ENCODE results near the gene SYT7. TPM values are rescaled to one million over a fixed set of nuclear protein-coding genes. Genes with fewer than 3 reads are reported as not detected.

SYT7 gene
- total and polyA plus RNA-seq, 4 donors = 2.1 to 114 (median 30.8) TPM

DNA sequence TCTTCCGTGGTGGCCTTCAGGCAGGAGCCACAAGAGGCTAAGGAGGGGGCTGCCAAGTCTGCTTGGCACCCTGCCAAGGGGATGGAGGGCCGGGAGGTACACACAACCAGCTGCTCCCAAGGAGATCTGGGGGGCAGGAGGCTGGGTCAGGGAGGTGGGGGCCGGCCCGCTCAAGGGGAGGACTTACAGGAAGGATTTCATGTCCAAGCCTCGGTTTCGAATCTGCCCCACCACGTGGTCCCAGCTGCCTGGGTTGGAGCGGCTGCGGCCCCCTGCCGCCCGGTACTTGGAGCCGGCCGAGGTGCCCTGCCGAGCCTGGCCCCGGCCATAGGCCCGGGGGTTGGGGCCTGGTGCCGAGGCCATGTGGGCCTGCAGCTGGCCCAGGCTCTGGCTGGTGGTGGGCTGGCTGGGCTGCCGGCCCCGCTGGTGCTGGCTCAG, 38.8 kb downstream of the SYT7 start (continued):
- TF ChIP-seq, protein P1, sequence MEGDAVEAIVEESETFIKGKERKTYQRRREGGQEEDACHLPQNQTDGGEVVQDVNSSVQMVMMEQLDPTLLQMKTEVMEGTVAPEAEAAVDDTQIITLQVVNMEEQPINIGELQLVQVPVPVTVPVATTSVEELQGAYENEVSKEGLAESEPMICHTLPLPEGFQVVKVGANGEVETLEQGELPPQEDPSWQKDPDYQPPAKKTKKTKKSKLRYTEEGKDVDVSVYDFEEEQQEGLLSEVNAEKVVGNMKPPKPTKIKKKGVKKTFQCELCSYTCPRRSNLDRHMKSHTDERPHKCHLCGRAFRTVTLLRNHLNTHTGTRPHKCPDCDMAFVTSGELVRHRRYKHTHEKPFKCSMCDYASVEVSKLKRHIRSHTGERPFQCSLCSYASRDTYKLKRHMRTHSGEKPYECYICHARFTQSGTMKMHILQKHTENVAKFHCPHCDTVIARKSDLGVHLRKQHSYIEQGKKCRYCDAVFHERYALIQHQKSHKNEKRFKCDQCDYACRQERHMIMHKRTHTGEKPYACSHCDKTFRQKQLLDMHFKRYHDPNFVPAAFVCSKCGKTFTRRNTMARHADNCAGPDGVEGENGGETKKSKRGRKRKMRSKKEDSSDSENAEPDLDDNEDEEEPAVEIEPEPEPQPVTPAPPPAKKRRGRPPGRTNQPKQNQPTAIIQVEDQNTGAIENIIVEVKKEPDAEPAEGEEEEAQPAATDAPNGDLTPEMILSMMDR (IDR thresholded peaks at IDR 0.05; ENCODE audit: low read depth, low read length, missing input control) = no peak

DNA sequence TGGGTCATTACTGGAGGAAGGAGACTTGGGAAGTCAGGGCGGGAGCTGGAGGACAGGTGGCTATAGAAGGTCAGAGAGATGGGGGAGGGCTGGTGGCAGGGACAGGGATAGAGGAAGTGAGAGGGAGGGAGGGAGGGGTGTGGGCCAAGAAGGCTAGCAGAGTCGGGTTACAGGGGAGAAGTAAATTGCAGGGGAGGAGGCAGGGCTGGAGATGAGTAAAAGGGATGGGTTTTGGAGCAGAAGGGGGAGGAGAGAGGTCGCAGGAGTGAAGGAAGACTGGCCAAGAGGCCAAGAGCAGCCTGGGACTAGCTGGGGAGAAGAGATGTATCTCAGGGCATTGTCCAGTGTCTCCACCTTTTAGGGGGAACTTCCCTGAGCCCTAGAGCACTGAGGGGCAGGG, 39.3 kb downstream of the SYT7 start:
- no peak overlapping the region for H3K27ac ChIP-seq (ENCODE audit: low read depth in 1 of 2, low read length in 2 of 2)
- WGBS = 69% methylated on average over 3 of the region's 3 CpGs
- no peaks in the 10 kb centered on the region for H3K36me3 ChIP-seq (ENCODE audit: control insufficient read depth in 4 of 4, insufficient read depth in 3 of 4, low read depth in 1 of 4, low read length in 3 of 4)
- no peak overlapping the region for H3K4me3 ChIP-seq (ENCODE audit: low read depth in 1 of 3, low read length in 3 of 3)
- TF ChIP-seq HNF4G (IDR thresholded peaks at IDR 0.05) (no peak), SP1 (IDR thresholded peaks at IDR 0.05) (no peak), YY1 (IDR thresholded peaks at IDR 0.05) (no peak), FOXA1 (IDR thresholded peaks at IDR 0.05) (no peak), NR2F2 (IDR thresholded peaks at IDR 0.05) (no peak), EGR1 (IDR thresholded peaks at IDR 0.05; ENCODE audit: low read depth in 2 of 2) (no peak), HNF4A (conservative IDR thresholded peaks at IDR 0.05) (no peak)
- TF ChIP-seq, protein P2, sequence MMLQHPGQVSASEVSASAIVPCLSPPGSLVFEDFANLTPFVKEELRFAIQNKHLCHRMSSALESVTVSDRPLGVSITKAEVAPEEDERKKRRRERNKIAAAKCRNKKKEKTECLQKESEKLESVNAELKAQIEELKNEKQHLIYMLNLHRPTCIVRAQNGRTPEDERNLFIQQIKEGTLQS (IDR thresholded peaks at IDR 0.05) = no peak
- TF ChIP-seq, protein P3, sequence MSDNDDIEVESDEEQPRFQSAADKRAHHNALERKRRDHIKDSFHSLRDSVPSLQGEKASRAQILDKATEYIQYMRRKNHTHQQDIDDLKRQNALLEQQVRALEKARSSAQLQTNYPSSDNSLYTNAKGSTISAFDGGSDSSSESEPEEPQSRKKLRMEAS (IDR thresholded peaks at IDR 0.05) = no peak
- TF ChIP-seq, protein P4, sequence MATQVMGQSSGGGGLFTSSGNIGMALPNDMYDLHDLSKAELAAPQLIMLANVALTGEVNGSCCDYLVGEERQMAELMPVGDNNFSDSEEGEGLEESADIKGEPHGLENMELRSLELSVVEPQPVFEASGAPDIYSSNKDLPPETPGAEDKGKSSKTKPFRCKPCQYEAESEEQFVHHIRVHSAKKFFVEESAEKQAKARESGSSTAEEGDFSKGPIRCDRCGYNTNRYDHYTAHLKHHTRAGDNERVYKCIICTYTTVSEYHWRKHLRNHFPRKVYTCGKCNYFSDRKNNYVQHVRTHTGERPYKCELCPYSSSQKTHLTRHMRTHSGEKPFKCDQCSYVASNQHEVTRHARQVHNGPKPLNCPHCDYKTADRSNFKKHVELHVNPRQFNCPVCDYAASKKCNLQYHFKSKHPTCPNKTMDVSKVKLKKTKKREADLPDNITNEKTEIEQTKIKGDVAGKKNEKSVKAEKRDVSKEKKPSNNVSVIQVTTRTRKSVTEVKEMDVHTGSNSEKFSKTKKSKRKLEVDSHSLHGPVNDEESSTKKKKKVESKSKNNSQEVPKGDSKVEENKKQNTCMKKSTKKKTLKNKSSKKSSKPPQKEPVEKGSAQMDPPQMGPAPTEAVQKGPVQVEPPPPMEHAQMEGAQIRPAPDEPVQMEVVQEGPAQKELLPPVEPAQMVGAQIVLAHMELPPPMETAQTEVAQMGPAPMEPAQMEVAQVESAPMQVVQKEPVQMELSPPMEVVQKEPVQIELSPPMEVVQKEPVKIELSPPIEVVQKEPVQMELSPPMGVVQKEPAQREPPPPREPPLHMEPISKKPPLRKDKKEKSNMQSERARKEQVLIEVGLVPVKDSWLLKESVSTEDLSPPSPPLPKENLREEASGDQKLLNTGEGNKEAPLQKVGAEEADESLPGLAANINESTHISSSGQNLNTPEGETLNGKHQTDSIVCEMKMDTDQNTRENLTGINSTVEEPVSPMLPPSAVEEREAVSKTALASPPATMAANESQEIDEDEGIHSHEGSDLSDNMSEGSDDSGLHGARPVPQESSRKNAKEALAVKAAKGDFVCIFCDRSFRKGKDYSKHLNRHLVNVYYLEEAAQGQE (IDR thresholded peaks at IDR 0.05) = no peak
- TF ChIP-seq, protein P5, sequence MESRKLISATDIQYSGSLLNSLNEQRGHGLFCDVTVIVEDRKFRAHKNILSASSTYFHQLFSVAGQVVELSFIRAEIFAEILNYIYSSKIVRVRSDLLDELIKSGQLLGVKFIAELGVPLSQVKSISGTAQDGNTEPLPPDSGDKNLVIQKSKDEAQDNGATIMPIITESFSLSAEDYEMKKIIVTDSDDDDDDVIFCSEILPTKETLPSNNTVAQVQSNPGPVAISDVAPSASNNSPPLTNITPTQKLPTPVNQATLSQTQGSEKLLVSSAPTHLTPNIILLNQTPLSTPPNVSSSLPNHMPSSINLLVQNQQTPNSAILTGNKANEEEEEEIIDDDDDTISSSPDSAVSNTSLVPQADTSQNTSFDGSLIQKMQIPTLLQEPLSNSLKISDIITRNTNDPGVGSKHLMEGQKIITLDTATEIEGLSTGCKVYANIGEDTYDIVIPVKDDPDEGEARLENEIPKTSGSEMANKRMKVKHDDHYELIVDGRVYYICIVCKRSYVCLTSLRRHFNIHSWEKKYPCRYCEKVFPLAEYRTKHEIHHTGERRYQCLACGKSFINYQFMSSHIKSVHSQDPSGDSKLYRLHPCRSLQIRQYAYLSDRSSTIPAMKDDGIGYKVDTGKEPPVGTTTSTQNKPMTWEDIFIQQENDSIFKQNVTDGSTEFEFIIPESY (IDR thresholded peaks at IDR 0.05) = no peak
- no peak overlapping the region for H3K9ac ChIP-seq (ENCODE audit: low read depth in 1 of 2, low read length in 2 of 2)
- H3K4me1 ChIP-seq (ENCODE audit: control insufficient read depth in 4 of 4, insufficient read depth in 4 of 4, low read length in 3 of 4) = peaks cover 5 to 13% (median 7%) of the 10 kb centered on the region in 4 donors
- H3K9me3 ChIP-seq (ENCODE audit: control insufficient read depth in 4 of 4, low read length in 3 of 4) = no peaks in the 10 kb centered on the region
- no peak for DNase-seq (ENCODE audit: low spot score)
- H3K27me3 ChIP-seq (ENCODE audit: control insufficient read depth in 4 of 4, insufficient read depth in 4 of 4, low read length in 3 of 4) = no peaks in the 10 kb centered on the region

DNA sequence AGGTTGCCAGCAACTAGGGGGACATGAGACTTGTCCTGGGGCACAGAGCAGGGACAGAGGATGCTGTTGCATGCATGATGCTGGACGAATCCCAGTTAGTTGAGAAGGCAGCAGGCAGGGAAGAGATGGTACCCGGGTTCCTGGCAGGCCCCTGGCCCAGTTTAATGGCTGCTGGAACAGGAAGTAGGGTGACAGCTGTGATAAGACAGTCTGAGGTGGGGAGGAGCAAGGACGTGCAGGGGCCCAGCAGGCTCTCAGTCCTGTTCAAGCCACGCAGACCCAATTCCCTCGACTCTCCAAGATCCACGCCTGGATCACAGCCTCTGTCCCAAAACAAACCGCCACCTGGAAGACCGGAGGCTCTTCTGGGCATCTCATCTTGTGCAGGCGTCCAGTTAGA, 40.3 kb downstream of the SYT7 start:
- Histone ChIP-seq H3K27ac (ENCODE audit: low read depth in 1 of 2, low read length in 2 of 2) (no peak overlapping the region), H3K4me3 (ENCODE audit: low read depth in 1 of 3, low read length in 3 of 3) (no peak overlapping the region), H3K9ac (ENCODE audit: low read depth in 1 of 2, low read length in 2 of 2) (no peak overlapping the region), H3K27me3 (ENCODE audit: control insufficient read depth in 4 of 4, insufficient read depth in 4 of 4, low read length in 3 of 4) (no peaks in the 10 kb centered on the region), H3K9me3 (ENCODE audit: control insufficient read depth in 4 of 4, low read length in 3 of 4) (no peaks in the 10 kb centered on the region), H3K4me1 (ENCODE audit: control insufficient read depth in 4 of 4, insufficient read depth in 4 of 4, low read length in 3 of 4) (peaks cover 5 to 13% (median 7%) of the 10 kb centered on the region in 4 donors), H3K36me3 (ENCODE audit: control insufficient read depth in 4 of 4, insufficient read depth in 3 of 4, low read depth in 1 of 4, low read length in 3 of 4) (no peaks in the 10 kb centered on the region)
- 79% methylated on average over 9 of the region's 9 CpGs for WGBS
- DNase-seq (ENCODE audit: low spot score) = no peak
- TF ChIP-seq, protein P3 (IDR thresholded peaks at IDR 0.05) = no peak
- TF ChIP-seq FOXA2 (IDR thresholded peaks at IDR 0.05) (no peak), TAF1 (conservative IDR thresholded peaks at IDR 0.05) (no peak), GABPA (IDR thresholded peaks at IDR 0.05 in 1 of 2, conservative IDR thresholded peaks at IDR 0.05 in 1 of 2) (no peak), RXRA (IDR thresholded peaks at IDR 0.05) (no peak), YY1 (IDR thresholded peaks at IDR 0.05) (no peak), HNF4G (IDR thresholded peaks at IDR 0.05) (no peak)
- TF ChIP-seq, protein P2 (IDR thresholded peaks at IDR 0.05) = no peak
- TF ChIP-seq, protein P1 (IDR thresholded peaks at IDR 0.05; ENCODE audit: low read depth, low read length, missing input control) = no peak

All from liver (tissue), 9 donors.